WTC11 (cell line): ENCODE data around the gene SERAC1. TPM values are rescaled to one million over a fixed set of nuclear protein-coding genes. Genes with fewer than 3 reads are reported as not detected.
"Not testable (repeated sequence)": the region's sequence is repeated elsewhere in the genome, so short reads cannot be mapped to it uniquely, and the experiment has no call there.

Experiments used
- ATAC-seq: fragments of 200-7000 bp; cut with Tn5 transposase; 2 replicates; pipeline ENCODE4 v1.10.0; 2021; ENCODE audit warnings: mild to moderate bottlenecking, moderate library complexity
- CTCF ChIA-PET: fragments of 300-600 bp; sonication (Branson Sonifier 250); formaldehyde crosslinking; loops from one replicate; lab custom pipeline; 2021; ENCODE audit warnings: antibody characterized with exemption; lab: Charles Lee
- POLR2A ChIA-PET: fragments of 350-600 bp; sonication (Branson Sonifier 250); formaldehyde crosslinking; loops from one replicate; lab custom pipeline; 2021; ENCODE audit warnings: antibody characterized with exemption; lab: Charles Lee
- DNase-seq: peaks from one replicate; pipeline ENCODE4 v3.0.0; 2021; ENCODE audit warnings: low spot score
- H3K27ac Mint-ChIP-seq: 2 replicates; pipeline ENCODE4 v1.8.0; 2021; ENCODE audit warnings: mixed read lengths
- H3K27me3 Mint-ChIP-seq: 2 replicates; pipeline ENCODE4 v1.8.0; 2021; ENCODE audit warnings: low read depth, mild to moderate bottlenecking, moderate library complexity, mixed read lengths
- H3K36me3 Mint-ChIP-seq: 2 replicates; pipeline ENCODE4 v1.8.0; 2021; ENCODE audit warnings: mixed read lengths
- H3K4me1 Mint-ChIP-seq: 2 replicates; pipeline ENCODE4 v1.8.0; 2022; ENCODE audit warnings: mixed read lengths
- H3K4me3 Mint-ChIP-seq: 2 replicates; pipeline ENCODE4 v1.8.0; 2021; ENCODE audit warnings: mild to moderate bottlenecking, moderate library complexity, mixed read lengths
- H3K9me3 Mint-ChIP-seq: 2 replicates; pipeline ENCODE4 v1.8.0; 2021; ENCODE audit warnings: mixed read lengths
- ATF1 ChIP-seq: sonication (generic); formaldehyde crosslinking; IDR thresholded peaks from 2 replicates; pipeline ENCODE4 v1.8.1; 2023; ENCODE audit warnings: mild to moderate bottlenecking, moderate library complexity, missing genetic modification reagents
- CBFB ChIP-seq: sonication (generic); formaldehyde crosslinking; IDR thresholded peaks from 2 replicates; pipeline ENCODE4 v1.8.1; 2022; ENCODE audit warnings: mild to moderate bottlenecking, low read depth, missing genetic modification reagents
- ETV6 ChIP-seq: sonication (generic); formaldehyde crosslinking; IDR thresholded peaks from 2 replicates; pipeline ENCODE4 v1.8.1; 2022; ENCODE audit warnings: mild to moderate bottlenecking, missing genetic modification reagents
- HMGA2 ChIP-seq: fragments of 250-450 bp; sonication (Bioruptor Pico); IDR thresholded peaks from 2 replicates; pipeline ENCODE4 v1.4.0; 2021; ENCODE audit warnings: mild to moderate bottlenecking, moderate library complexity
- IRF2 ChIP-seq: sonication (generic); formaldehyde crosslinking; IDR thresholded peaks from 2 replicates; pipeline ENCODE4 v1.8.0; 2022; ENCODE audit warnings: low read depth, missing genetic modification reagents, borderline replicate concordance
- JAZF1 ChIP-seq: fragments of 250-450 bp; sonication (Bioruptor Pico); IDR thresholded peaks from 2 replicates; pipeline ENCODE4 v1.9.0; 2021; ENCODE audit warnings: moderate library complexity, mild to moderate bottlenecking, inconsistent platforms
- JUN ChIP-seq: sonication (generic); formaldehyde crosslinking; IDR thresholded peaks from 2 replicates; pipeline ENCODE4 v1.8.0; 2023; ENCODE audit warnings: mild to moderate bottlenecking, missing genetic modification reagents
- NFYB ChIP-seq: sonication (generic); formaldehyde crosslinking; conservative IDR thresholded peaks from 2 replicates; pipeline ENCODE4 v1.8.0; 2022; ENCODE audit warnings: low read depth, missing genetic modification reagents
- NR1H2 ChIP-seq: sonication (generic); formaldehyde crosslinking; IDR thresholded peaks from 2 replicates; pipeline ENCODE4 v1.9.0; 2021; ENCODE audit warnings: mild to moderate bottlenecking, moderate library complexity, missing genetic modification reagents
- NR3C1 ChIP-seq: sonication (generic); formaldehyde crosslinking; conservative IDR thresholded peaks from 2 replicates; pipeline ENCODE4 v1.8.1; 2023; ENCODE audit warnings: low read depth, mild to moderate bottlenecking, missing genetic modification reagents
- SOX15 ChIP-seq: fragments of 250-450 bp; sonication (Bioruptor Pico); IDR thresholded peaks from 2 replicates; pipeline ENCODE4 v1.9.0; 2021; ENCODE audit warnings: mild to moderate bottlenecking
- ZNF121 ChIP-seq: sonication (generic); formaldehyde crosslinking; IDR thresholded peaks from 2 replicates; pipeline ENCODE4 v1.8.0; 2023; ENCODE audit warnings: missing genetic modification reagents
- ZNF138 ChIP-seq: sonication (generic); formaldehyde crosslinking; conservative IDR thresholded peaks from 2 replicates; pipeline ENCODE4 v1.8.1; 2022; ENCODE audit warnings: mild to moderate bottlenecking, moderate library complexity, missing genetic modification reagents
- ZNF396 ChIP-seq: fragments of 250-450 bp; sonication (Bioruptor Pico); IDR thresholded peaks from 2 replicates; pipeline ENCODE4 v1.8.0; 2021; ENCODE audit warnings: mild to moderate bottlenecking, moderate library complexity, borderline replicate concordance
- ZNF423 ChIP-seq: fragments of 250-450 bp; sonication (Bioruptor Pico); IDR thresholded peaks from 2 replicates; pipeline ENCODE4 v2.1.2; 2022; ENCODE audit warnings: mild to moderate bottlenecking, moderate library complexity
- total RNA-seq: library from RNA; stranded (reverse); gene quantifications from 3 replicates; pipeline ENCODE4 v1.2.3, GENCODE V29; 2021
- TF ChIP-seq, protein P1 (sequence below): sonication (generic); formaldehyde crosslinking; IDR thresholded peaks from 2 replicates; pipeline ENCODE4 v1.8.1; 2023; ENCODE audit warnings: mild to moderate bottlenecking, missing genetic modification reagents, moderate library complexity
- TF ChIP-seq, protein P2 (sequence below): sonication (generic); formaldehyde crosslinking; IDR thresholded peaks from 2 replicates; pipeline ENCODE4 v1.8.0; 2022; ENCODE audit warnings: mild to moderate bottlenecking, missing genetic modification reagents
- TF ChIP-seq, protein P3 (sequence below): sonication (generic); formaldehyde crosslinking; IDR thresholded peaks from 2 replicates; pipeline ENCODE4 v1.8.0; 2022; ENCODE audit warnings: mild to moderate bottlenecking, missing genetic modification reagents
- TF ChIP-seq, protein P4 (sequence below): sonication (generic); formaldehyde crosslinking; IDR thresholded peaks from 2 replicates; pipeline ENCODE4 v1.8.0; 2023; ENCODE audit warnings: missing genetic modification reagents
- TF ChIP-seq, protein P5 (sequence below): sonication (generic); formaldehyde crosslinking; IDR thresholded peaks from 2 replicates; pipeline ENCODE4 v1.8.1; 2022; ENCODE audit warnings: low read depth, mild to moderate bottlenecking, moderate library complexity, missing genetic modification reagents, borderline replicate concordance
- TF ChIP-seq, protein P6 (sequence below): fragments of 250-450 bp; sonication (Bioruptor Pico); IDR thresholded peaks from 2 replicates; pipeline ENCODE4 v2.1.2; 2022; ENCODE audit warnings: mild to moderate bottlenecking, moderate library complexity

SERAC1 gene
- total RNA-seq, 1 experiment from 2014 or later, result 14.1 TPM

DNA sequence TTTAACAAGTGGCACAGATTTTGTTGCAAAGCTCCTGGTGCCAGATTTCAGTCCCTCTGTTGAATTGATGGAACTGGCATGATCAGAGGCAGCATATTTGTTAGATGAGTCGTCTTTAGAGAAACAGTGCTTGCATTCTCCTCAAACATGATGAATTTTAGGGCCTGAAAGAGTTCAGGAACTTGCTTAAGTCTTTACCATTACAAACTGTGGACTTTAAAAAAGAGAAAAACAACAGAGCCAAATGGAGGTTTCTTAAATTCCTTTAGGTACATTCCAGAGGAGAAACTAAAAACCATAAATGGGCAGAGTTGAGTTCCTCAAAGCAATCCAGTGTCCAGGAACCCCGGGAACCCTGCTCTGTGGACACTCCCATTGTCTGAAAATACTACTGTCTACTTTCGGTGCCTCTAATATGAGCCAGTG is 2.6 kb upstream of the SERAC1 start:
- DNase-seq (no peak), ATAC-seq (no peak)
- Mint-ChIP-seq H3K27ac (peak overlapping the region; percentile 69), H3K4me1 (peaks cover 32% of the 10 kb centered on the region), H3K36me3 (peaks cover 9% of the 10 kb centered on the region), H3K4me3 (no peak overlapping the region), H3K27me3 (peaks cover 14% of the 10 kb centered on the region), H3K9me3 (no peaks in the 10 kb centered on the region)
- TF ChIP-seq ZNF396 (CRISPR knock-in tag) (no peak), NFYB (CRISPR knock-in tag) (no peak), NR3C1 (no peak), CBFB (CRISPR knock-in tag) (no peak), ZNF138 (CRISPR knock-in tag) (no peak), ZNF423 (CRISPR knock-in tag) (no peak), IRF2 (CRISPR knock-in tag) (no peak), JAZF1 (CRISPR knock-in tag) (no peak), ATF1 (CRISPR knock-in tag) (no peak), ZNF121 (CRISPR knock-in tag) (no peak), JUN (CRISPR knock-in tag) (no peak), ETV6 (CRISPR knock-in tag) (no peak), SOX15 (CRISPR knock-in tag) (no peak), NR1H2 (CRISPR knock-in tag) (no peak)
- TF ChIP-seq, protein P1, sequence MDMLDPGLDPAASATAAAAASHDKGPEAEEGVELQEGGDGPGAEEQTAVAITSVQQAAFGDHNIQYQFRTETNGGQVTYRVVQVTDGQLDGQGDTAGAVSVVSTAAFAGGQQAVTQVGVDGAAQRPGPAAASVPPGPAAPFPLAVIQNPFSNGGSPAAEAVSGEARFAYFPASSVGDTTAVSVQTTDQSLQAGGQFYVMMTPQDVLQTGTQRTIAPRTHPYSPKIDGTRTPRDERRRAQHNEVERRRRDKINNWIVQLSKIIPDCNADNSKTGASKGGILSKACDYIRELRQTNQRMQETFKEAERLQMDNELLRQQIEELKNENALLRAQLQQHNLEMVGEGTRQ (CRISPR knock-in tag), result no peak
- TF ChIP-seq, protein P2, sequence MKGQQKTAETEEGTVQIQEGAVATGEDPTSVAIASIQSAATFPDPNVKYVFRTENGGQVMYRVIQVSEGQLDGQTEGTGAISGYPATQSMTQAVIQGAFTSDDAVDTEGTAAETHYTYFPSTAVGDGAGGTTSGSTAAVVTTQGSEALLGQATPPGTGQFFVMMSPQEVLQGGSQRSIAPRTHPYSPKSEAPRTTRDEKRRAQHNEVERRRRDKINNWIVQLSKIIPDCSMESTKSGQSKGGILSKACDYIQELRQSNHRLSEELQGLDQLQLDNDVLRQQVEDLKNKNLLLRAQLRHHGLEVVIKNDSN, result no peak
- TF ChIP-seq, protein P3, sequence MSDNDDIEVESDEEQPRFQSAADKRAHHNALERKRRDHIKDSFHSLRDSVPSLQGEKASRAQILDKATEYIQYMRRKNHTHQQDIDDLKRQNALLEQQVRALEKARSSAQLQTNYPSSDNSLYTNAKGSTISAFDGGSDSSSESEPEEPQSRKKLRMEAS, result no peak
- TF ChIP-seq, protein P4, sequence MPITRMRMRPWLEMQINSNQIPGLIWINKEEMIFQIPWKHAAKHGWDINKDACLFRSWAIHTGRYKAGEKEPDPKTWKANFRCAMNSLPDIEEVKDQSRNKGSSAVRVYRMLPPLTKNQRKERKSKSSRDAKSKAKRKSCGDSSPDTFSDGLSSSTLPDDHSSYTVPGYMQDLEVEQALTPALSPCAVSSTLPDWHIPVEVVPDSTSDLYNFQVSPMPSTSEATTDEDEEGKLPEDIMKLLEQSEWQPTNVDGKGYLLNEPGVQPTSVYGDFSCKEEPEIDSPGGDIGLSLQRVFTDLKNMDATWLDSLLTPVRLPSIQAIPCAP (CRISPR knock-in tag), result no peak
- TF ChIP-seq, protein P5, sequence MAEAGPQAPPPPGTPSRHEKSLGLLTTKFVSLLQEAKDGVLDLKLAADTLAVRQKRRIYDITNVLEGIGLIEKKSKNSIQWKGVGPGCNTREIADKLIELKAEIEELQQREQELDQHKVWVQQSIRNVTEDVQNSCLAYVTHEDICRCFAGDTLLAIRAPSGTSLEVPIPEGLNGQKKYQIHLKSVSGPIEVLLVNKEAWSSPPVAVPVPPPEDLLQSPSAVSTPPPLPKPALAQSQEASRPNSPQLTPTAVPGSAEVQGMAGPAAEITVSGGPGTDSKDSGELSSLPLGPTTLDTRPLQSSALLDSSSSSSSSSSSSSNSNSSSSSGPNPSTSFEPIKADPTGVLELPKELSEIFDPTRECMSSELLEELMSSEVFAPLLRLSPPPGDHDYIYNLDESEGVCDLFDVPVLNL (CRISPR knock-in tag), result no peak
- TF ChIP-seq, protein P6, sequence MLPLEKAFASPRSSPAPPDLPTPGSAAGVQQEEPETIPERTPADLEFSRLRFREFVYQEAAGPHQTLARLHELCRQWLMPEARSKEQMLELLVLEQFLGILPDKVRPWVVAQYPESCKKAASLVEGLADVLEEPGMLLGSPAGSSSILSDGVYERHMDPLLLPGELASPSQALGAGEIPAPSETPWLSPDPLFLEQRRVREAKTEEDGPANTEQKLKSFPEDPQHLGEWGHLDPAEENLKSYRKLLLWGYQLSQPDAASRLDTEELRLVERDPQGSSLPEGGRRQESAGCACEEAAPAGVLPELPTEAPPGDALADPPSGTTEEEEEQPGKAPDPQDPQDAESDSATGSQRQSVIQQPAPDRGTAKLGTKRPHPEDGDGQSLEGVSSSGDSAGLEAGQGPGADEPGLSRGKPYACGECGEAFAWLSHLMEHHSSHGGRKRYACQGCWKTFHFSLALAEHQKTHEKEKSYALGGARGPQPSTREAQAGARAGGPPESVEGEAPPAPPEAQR (CRISPR knock-in tag), result no peak
- CTCF ChIA-PET, result no interaction called here
- POLR2A ChIA-PET, result no interaction called here

DNA sequence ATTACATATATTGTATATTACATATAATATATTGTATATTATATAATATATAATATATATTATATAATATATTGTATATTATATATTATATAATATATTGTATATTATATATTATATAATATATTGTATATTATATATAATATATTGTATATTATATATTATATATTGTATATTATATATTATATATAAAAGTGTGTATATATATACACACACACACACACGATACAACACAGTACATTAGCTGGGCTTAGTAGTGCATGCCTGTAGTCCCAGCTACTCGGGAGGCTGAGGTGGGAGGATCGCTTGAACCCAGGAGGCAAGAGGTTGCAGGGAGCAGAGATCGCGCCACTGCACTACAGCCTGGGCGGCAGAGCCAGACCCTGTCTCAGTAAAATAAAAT is 1.6 kb upstream of the SERAC1 start:
- not testable (repeated sequence) for H3K4me3 Mint-ChIP-seq

More for the DNA sequence above, 1.6 kb upstream of the SERAC1 start:
- POLR2A ChIA-PET, H3K9me3 Mint-ChIP-seq, ATAC-seq, H3K27ac Mint-ChIP-seq, CTCF ChIA-PET, DNase-seq, H3K36me3 Mint-ChIP-seq: not testable (repeated sequence)
- peaks cover 32% of the 10 kb centered on the region for H3K4me1 Mint-ChIP-seq
- H3K27me3 Mint-ChIP-seq, result peaks cover 15% of the 10 kb centered on the region
- peak; percentile 39; the same call in 1 of the 2 replicates for TF ChIP-seq HMGA2 (CRISPR knock-in tag)
